PFSK-1 (cell line): ENCODE measurements around the gene GCNT3.

Experiments
- FOXP2 ChIP-seq: optimal IDR thresholded peaks from 2 replicates; pipeline ENCODE3; 2011; ENCODE audit warnings: borderline replicate concordance, control low read depth, inconsistent platforms; ENCODE audit not compliant: insufficient read depth; ENCODE audit errors: extremely low read length, extremely low read depth
- POLR2AphosphoS5 ChIP-seq: IDR thresholded peaks from 2 replicates; pipeline ENCODE4 v1.6.1; 2012; ENCODE audit warnings: low read depth, mild to moderate bottlenecking, control low read depth, low read length, moderate library complexity
- REST ChIP-seq, 2 experiments: IDR thresholded peaks; 2 replicates each; pipeline versions ENCODE4 v1.6.1 to v1.8.0; 2011 to 2012; ENCODE audit warnings: low read depth in 2 of 2, low read length in 2 of 2, control low read depth in 1 of 2, inconsistent platforms in 1 of 2, mild to moderate bottlenecking in 1 of 2, moderate library complexity in 1 of 2; ENCODE audit not compliant: insufficient read depth in 1 of 2
- SIN3A ChIP-seq: IDR thresholded peaks from 2 replicates; pipeline ENCODE4 v1.6.1; 2012; ENCODE audit warnings: mild to moderate bottlenecking, low read length, moderate library complexity, borderline replicate concordance; ENCODE audit not compliant: insufficient read depth
- TAF1 ChIP-seq: IDR thresholded peaks from 2 replicates; pipeline ENCODE4 v1.6.1; 2012; ENCODE audit warnings: low read length, control low read depth, borderline replicate concordance; ENCODE audit not compliant: insufficient read depth

GCNT3 gene

GRCh38 chr15:59649603-59650002 is 38.0 kb downstream of the GCNT3 start:
- TF ChIP-seq SIN3A (no peak), TAF1 (no peak), FOXP2 (no peak), POLR2AphosphoS5 (no peak), REST (IDR thresholded peaks at IDR 0.05; ENCODE audit: insufficient read depth in 1 of 2, low read depth in 2 of 2, low read length in 2 of 2) (no peak)

- TF ChIP-seq POLR2AphosphoS5, result no peak
Measured at GRCh38 chr15:59654046-59654445, 42.5 kb downstream of the GCNT3 start.

- TF ChIP-seq FOXP2, result no peak
- peak; percentile 47; the same call in 1 of the 2 replicates for TF ChIP-seq SIN3A
- peak; percentile 92 for TF ChIP-seq POLR2AphosphoS5
- TF ChIP-seq REST (IDR thresholded peaks at IDR 0.05; ENCODE audit: insufficient read depth in 1 of 2, low read depth in 2 of 2, low read length in 2 of 2), result 0 out of 4 replicates have a peak, but pooled peaks of 1 of the 2 experiments have one; percentile 37
- peak; percentile 95 for TF ChIP-seq TAF1
Measured at GRCh38 chr15:59656897-59657634, 45.5 kb downstream of the GCNT3 start, which contains the start of gene GTF2A2. Gene GTF2A2, minus strand, starts transcription at chr15:59657515. Its CDS starts 5,238 bp downstream, at chr15:59652277.

GRCh38 chr15:59657635-59658125 is 46.1 kb downstream of the GCNT3 start:
- TF ChIP-seq TAF1 (no peak; the same call in 1 of the 2 replicates), POLR2AphosphoS5 (no peak; the same call in 1 of the 2 replicates), REST (IDR thresholded peaks at IDR 0.05; ENCODE audit: insufficient read depth in 1 of 2, low read depth in 2 of 2, low read length in 2 of 2) (no peak), SIN3A (no peak), FOXP2 (no peak)

GRCh38 chr15:59659366-59659765 is 47.8 kb downstream of the GCNT3 start:
- TF ChIP-seq SIN3A (no peak), POLR2AphosphoS5 (no peak), REST (IDR thresholded peaks at IDR 0.05; ENCODE audit: insufficient read depth in 1 of 2, low read depth in 2 of 2, low read length in 2 of 2) (no peak), TAF1 (no peak)
